Esophagus muscularis mucosa (tissue), 4 donors: ENCODE data around the gene HDLBP. TPM values are rescaled to one million over a fixed set of nuclear protein-coding genes. Genes with fewer than 3 reads are reported as not detected.
"Not testable (repeated sequence)": the region's sequence is repeated elsewhere in the genome, so short reads cannot be mapped to it uniquely, and the experiment has no call there.

Experiments used
- DNase-seq: peaks from one replicate; pipeline ENCODE4 v3.0.0-alpha.2; 2017; ENCODE audit errors: extremely low spot score
- H3K27ac ChIP-seq, 4 donors: fragments of 200-600 bp; sonication (generic); replicated peaks in 1 of 4; 1 replicate in 3 of 4; 2 replicates in 1 of 4; pipeline ENCODE4 v1.5.1; 2016 to 2019; ENCODE audit warnings: mild to moderate bottlenecking in 1 of 4
- H3K27me3 ChIP-seq, 4 donors: fragments of 200-600 bp; sonication (generic); one replicate each; pipeline versions ENCODE4 v1.5.1 to v1.6.0; 2016 to 2019
- H3K36me3 ChIP-seq, 4 donors: fragments of 200-600 bp; sonication (generic); one replicate each; pipeline ENCODE4 v1.5.1; 2016 to 2019
- H3K4me1 ChIP-seq, 4 donors: fragments of 200-600 bp; sonication (generic); one replicate each; pipeline ENCODE4 v1.5.1; 2016 to 2019
- H3K4me3 ChIP-seq, 4 donors: fragments of 200-600 bp; sonication (generic); 1 replicate in 2 of 4; 2 replicates in 2 of 4; pipeline ENCODE4 v1.5.1; 2016 to 2019; ENCODE audit warnings: mild to moderate bottlenecking in 4 of 4, moderate library complexity in 1 of 4
- H3K9me3 ChIP-seq, 4 donors: fragments of 200-600 bp; sonication (generic); 1 replicate in 3 of 4; 2 replicates in 1 of 4; pipeline ENCODE4 v1.5.1; 2016 to 2019
- CTCF ChIP-seq, 3 experiments: fragments of 200-600 bp in 2 of 3; fragments of 450-650 bp in 1 of 3; sonication (generic) in 2 of 3; IDR thresholded peaks; one replicate each; pipeline ENCODE4 v1.5.1; 2017 to 2019; ENCODE audit warnings: antibody characterized with exemption in 3 of 3, mild to moderate bottlenecking in 2 of 3, moderate library complexity in 1 of 3
- EP300 ChIP-seq: sonication (generic); formaldehyde crosslinking; IDR thresholded peaks from one replicate; pipeline ENCODE4 v1.6.1; 2017; ENCODE audit warnings: antibody characterized with exemption
- POLR2A ChIP-seq: fragments of 450-650 bp; IDR thresholded peaks from one replicate; pipeline ENCODE4 v1.6.1; 2017; ENCODE audit warnings: antibody characterized with exemption, moderate library complexity, mild to moderate bottlenecking, low read depth
- POLR2AphosphoS5 ChIP-seq, 2 donors: sonication (generic); formaldehyde crosslinking; IDR thresholded peaks; one replicate each; pipeline ENCODE4 v1.6.1; 2017; ENCODE audit warnings: antibody characterized with exemption in 2 of 2
- whole genome bisulfite sequencing: methylation state at CpG from one replicate; pipeline ENCODE4 v1.1.5; 2018; 5-methylcytosine and 5-hydroxymethylcytosine counted together
- intact Hi-C: fragments of 100-400 bp; cut with DNase I; formaldehyde crosslinking; loops from one replicate; pipeline ENCODE4 v1.15.1; 2023
- total RNA-seq, 4 donors: library from RNA; depleted of rRNA; stranded (reverse); fragments of >200 nt; gene quantifications; one replicate each; pipeline versions ENCODE4 v1.1.0 to v1.2.1, GENCODE V29; 2016

HDLBP gene
- total RNA-seq, 4 donors from 2014 or later = 263 to 479 (median 304) TPM

GRCh38 chr2:241324775-241325174 is 9.3 kb upstream of the HDLBP start:
- H3K9me3 ChIP-seq = no peaks in the 10 kb centered on the region
- no peak for TF ChIP-seq CTCF (IDR thresholded peaks at IDR 0.05)
- TF ChIP-seq POLR2AphosphoS5 (IDR thresholded peaks at IDR 0.05) = no peak
- no peak for TF ChIP-seq EP300
- TF ChIP-seq POLR2A = no peak
- H3K4me1 ChIP-seq = peaks cover 34 to 57% (median 53%) of the 10 kb centered on the region in 4 donors
- DNase-seq = no peak
- intact Hi-C loops = no loop called here
- peaks cover 9 to 38% (median 20%) of the 10 kb centered on the region in 4 donors for H3K36me3 ChIP-seq
- H3K4me3 ChIP-seq = no peak overlapping the region
- H3K27me3 ChIP-seq = no peaks in the 10 kb centered on the region
- H3K27ac ChIP-seq = no peak overlapping the region

GRCh38 chr2:241323778-241324177 is 8.3 kb upstream of the HDLBP start:
- intact Hi-C loops = no loop called here
- no peak overlapping the region for H3K27ac ChIP-seq
- DNase-seq = no peak
- H3K36me3 ChIP-seq = peaks cover 0 to 28% (median 17%) of the 10 kb centered on the region in 4 donors
- H3K4me1 ChIP-seq = peaks cover 43 to 67% (median 63%) of the 10 kb centered on the region in 4 donors
- no peaks in the 10 kb centered on the region for H3K9me3 ChIP-seq
- H3K27me3 ChIP-seq = no peaks in the 10 kb centered on the region
- TF ChIP-seq POLR2A = no peak
- TF ChIP-seq POLR2AphosphoS5 (IDR thresholded peaks at IDR 0.05) = no peak
- TF ChIP-seq EP300 = no peak
- no peak for TF ChIP-seq CTCF (IDR thresholded peaks at IDR 0.05)
- no peak overlapping the region for H3K4me3 ChIP-seq
- WGBS = 58% methylated on average over 5 of the region's 5 CpGs

- WGBS = 5% methylated on average over 1 of the region's 1 CpG
- no peaks in the 10 kb centered on the region for H3K27me3 ChIP-seq
- no peak for TF ChIP-seq POLR2AphosphoS5 (IDR thresholded peaks at IDR 0.05)
- no peak for TF ChIP-seq POLR2A
- TF ChIP-seq CTCF (IDR thresholded peaks at IDR 0.05) = no peak
- TF ChIP-seq EP300 = no peak
- no peaks in the 10 kb centered on the region for H3K9me3 ChIP-seq
- H3K27ac ChIP-seq = peak overlapping the region in 1 of 4 donors; percentile 8
- no peak overlapping the region for H3K4me3 ChIP-seq
- DNase-seq = no peak
- H3K36me3 ChIP-seq = peaks cover 0 to 12% (median 5%) of the 10 kb centered on the region in 4 donors
- intact Hi-C loops = no loop called here
- peaks cover 62 to 86% (median 82%) of the 10 kb centered on the region in 4 donors for H3K4me1 ChIP-seq
These were observed 6.4 kb upstream of the HDLBP start for GRCh38 chr2:241321886-241322285.

- whole genome bisulfite sequencing = 35% methylated on average over 1 of the region's 1 CpG
- H3K9me3 ChIP-seq = no peaks in the 10 kb centered on the region
- intact Hi-C loops = no loop called here
- H3K27ac ChIP-seq = no peak overlapping the region
- peaks cover 0 to 7% (median 2%) of the 10 kb centered on the region in 4 donors for H3K36me3 ChIP-seq
- no peak overlapping the region for H3K4me3 ChIP-seq
- TF ChIP-seq CTCF (IDR thresholded peaks at IDR 0.05) (no peak), EP300 (no peak), POLR2AphosphoS5 (IDR thresholded peaks at IDR 0.05) (no peak), POLR2A (no peak)
- no peak for DNase-seq
- peaks cover 62 to 91% (median 87%) of the 10 kb centered on the region in 4 donors for H3K4me1 ChIP-seq
- H3K27me3 ChIP-seq = no peaks in the 10 kb centered on the region
These were observed 5.6 kb upstream of the HDLBP start for GRCh38 chr2:241321033-241321432.

- intact Hi-C loops = no loop called here
- TF ChIP-seq POLR2AphosphoS5 (IDR thresholded peaks at IDR 0.05) (no peak), EP300 (no peak), CTCF (IDR thresholded peaks at IDR 0.05) (no peak), POLR2A (no peak)
- H3K27ac ChIP-seq = peak overlapping the region in 1 of 4 donors; percentile 3
- WGBS = 89% methylated on average over 8 of the region's 8 CpGs
- H3K9me3 ChIP-seq = no peaks in the 10 kb centered on the region
- no peak for DNase-seq
- peaks cover 62 to 89% (median 87%) of the 10 kb centered on the region in 4 donors for H3K4me1 ChIP-seq
- no peaks in the 10 kb centered on the region for H3K27me3 ChIP-seq
- H3K4me3 ChIP-seq = no peak overlapping the region
- H3K36me3 ChIP-seq = peaks cover 0 to 5% (median 0%) of the 10 kb centered on the region in 4 donors
These were observed 4.9 kb upstream of the HDLBP start for GRCh38 chr2:241320394-241320793.

- H3K4me3 ChIP-seq, DNase-seq, H3K27me3 ChIP-seq, H3K36me3 ChIP-seq, H3K9me3 ChIP-seq, H3K27ac ChIP-seq: not testable (repeated sequence)
- 96% methylated on average over 6 of the region's 6 CpGs for WGBS
- intact Hi-C loops = loop anchor here (5.0 kb wide), 1 partner anchor 38 kb away; the partner anchor contains the start of gene FARP2
- H3K4me1 ChIP-seq = peaks cover 60 to 82% (median 80%) of the 10 kb centered on the region in 4 donors
These were observed 3.4 kb upstream of the HDLBP start for GRCh38 chr2:241318830-241319229.
